HG03095 (cell line): ENCODE measurements around the gene ZNF764.

ENCODE experiments used
- ATAC-seq: cut with Tn5 transposase; IDR thresholded peaks from one replicate; pipeline ENCODE4 v1.9.1; 2021; ENCODE audit warnings: moderate library complexity; ENCODE audit not compliant: unreplicated experiment

The ZNF764 gene

GRCh38 chr16:30570636-30571444, 12.7 kb upstream of the ZNF764 start:
- no peak for ATAC-seq

DNA sequence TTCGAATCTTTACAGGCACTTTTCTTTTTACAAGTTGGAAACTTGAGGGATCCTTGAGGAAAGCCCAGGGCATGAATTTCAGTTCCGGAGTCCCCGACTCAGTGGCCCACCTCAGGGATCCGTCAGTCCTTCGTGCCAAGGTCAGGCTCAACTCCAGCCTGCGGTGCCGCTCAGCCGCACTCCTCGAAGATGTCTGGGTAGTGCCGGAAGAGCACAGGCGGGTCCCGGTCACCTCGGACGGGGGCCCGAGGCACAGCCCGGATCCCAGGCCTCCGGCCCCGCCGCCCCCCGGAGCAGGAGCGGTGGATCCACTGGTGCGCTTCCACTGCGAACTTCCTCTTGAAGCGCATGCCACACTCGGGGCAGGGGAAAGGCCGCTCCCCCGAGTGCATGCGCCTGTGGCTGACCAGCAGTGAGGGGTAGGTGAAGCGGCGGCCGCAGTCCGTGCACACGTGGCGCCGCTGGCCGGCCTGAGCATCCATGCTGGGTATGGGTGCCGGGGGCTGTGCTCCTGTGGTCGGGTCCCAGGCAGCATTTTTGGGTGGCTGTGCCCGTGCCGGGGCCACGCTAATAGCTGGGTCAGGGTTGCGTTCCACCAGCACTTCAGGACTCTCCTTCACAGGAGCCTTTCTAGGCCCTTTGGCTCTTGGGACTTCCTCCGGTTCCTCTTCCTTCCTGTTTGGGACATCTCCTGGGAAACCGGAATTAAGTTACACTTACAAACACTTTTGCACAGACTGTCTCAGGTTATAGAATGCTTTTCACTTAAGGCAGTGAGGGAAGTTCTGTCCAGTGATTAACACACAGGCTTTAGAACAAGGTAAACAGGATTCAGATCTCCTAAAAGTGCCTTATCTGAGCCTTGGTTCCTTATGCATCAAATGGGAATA, 11.8 kb upstream of the ZNF764 start:
- ATAC-seq, result no peak

GRCh38 chr16:30569281-30569680, 11.1 kb upstream of the ZNF764 start:
- no peak for ATAC-seq

DNA sequence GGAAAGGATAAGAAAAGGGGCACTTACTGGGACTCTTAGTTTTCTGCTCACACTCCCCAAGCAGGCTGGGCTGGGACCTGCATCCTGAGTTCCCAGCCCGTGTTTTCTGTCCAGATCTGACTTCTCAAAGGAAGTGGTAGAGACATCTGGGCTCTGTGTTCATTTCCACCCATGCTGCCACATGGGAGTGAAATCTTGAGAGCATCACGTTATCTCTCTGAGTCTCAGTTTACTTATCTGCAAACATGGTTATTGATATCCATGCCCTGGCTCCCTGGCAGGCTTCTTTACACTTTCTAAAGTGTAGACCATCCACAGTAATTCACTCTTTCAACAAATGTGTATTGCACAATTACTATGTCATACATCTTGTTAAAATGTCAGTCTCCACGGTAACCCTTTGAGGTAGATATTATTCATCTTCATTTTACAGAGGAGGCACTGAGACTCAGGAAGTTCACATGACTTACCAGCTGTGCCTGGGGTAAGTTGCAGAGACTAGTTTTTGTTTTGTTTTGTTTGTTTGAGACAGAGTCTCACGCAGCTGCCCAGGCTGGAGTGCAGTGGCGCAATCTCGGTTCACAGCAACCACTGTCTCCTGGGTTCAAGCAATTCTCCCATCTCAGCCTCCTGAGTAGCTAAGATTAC, 9.9 kb upstream of the ZNF764 start:
- peak; percentile 33 for ATAC-seq

GRCh38 chr16:30567160-30567990, 9.2 kb upstream of the ZNF764 start:
- no peak for ATAC-seq

- ATAC-seq, result no peak
Measured at GRCh38 chr16:30566531-30566930, 8.4 kb upstream of the ZNF764 start.

DNA sequence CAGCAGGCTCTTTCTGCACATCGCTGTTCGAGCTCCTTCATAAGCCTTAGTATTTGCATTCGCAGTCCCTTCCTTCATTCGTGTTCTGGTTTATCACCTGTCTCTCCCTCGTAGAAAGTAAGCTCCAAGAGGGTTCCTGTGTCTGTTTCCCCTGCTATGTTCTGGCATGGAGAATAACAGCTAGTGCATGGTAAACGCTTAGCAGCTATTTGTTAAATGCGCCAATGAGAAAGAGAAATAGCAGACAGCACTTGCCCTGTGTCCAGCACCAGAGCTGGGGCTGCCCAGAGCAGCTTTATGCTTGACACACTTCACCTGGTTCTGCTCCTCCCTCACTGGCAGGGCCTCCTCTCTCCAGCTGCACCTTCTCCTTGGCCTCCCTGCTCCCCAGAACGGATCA, 7.8 kb upstream of the ZNF764 start:
- no peak for ATAC-seq

DNA sequence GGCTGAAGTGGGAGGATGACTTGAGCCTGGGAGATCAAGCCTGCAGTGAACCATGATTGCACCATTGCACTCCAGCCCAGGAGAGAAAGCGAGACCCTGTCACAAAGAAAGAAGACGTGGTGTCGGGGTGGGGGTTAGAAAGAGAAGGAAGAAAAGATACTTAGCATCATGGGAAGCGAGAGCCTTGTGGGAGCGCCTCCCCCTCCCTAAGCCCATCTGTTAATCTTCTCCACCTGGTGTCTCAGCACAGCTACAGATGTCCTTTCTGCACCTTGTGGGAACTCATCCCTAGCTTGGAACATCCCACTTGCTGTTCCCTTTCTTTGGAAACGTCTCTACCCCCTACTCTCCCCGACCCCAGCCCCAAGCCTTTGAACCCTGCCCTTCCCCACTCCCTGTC, 7.4 kb upstream of the ZNF764 start:
- no peak for ATAC-seq

DNA sequence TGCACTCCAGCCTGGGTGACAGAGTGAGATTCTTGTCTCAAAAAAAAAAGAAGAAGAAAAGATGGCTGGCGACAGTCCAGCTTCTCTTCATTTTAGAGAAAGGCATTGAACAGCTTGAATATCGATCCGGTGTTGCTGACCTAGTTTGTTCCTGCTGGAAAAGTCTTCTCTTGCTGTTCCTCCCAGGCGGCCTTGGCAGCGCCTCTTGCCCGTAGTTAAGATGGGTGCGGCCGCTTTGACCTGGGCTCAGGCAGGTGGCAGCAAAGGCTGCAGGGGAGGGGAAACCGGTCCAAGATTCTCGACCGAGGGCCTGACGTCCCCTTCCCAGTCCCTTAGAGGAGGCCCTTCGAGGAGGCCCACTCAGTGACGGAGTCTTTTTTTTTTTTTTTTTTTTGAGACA, 3.8 kb upstream of the ZNF764 start:
- ATAC-seq, result no peak

GRCh38 chr16:30561089-30561816, 3.1 kb upstream of the ZNF764 start:
- no peak for ATAC-seq

DNA sequence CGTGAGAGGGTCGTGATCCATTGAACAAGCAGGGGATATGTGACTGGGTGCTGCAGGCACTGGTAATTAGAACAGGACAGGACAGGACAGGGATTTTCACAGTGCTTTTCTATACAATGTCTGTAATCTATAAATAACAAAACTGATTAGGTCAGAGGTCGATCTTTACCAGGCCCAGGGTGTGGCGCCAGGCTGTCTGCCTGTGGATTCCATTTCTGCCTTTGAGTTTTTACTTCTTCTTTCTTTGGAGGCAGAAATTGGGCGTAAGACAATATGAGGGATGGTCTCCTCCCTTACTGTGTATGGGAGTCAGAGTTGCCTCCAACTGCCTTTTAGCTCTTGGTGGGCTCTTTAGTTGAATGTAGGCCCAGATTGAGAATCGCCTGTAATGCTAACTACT, 1.5 kb upstream of the ZNF764 start:
- no peak for ATAC-seq

- no peak for ATAC-seq
Measured at GRCh38 chr16:30558789-30559377, 709 bp upstream of the ZNF764 start.

- no peak for ATAC-seq
Measured at GRCh38 chr16:30557707-30557956, 542 bp downstream of the ZNF764 start.

- no peak for ATAC-seq
Measured at GRCh38 chr16:30556125-30556473, 2.1 kb downstream of the ZNF764 start.

GRCh38 chr16:30555315-30556124, 2.7 kb downstream of the ZNF764 start:
- no peak for ATAC-seq

GRCh38 chr16:30554557-30555314, 3.4 kb downstream of the ZNF764 start:
- no peak for ATAC-seq

DNA sequence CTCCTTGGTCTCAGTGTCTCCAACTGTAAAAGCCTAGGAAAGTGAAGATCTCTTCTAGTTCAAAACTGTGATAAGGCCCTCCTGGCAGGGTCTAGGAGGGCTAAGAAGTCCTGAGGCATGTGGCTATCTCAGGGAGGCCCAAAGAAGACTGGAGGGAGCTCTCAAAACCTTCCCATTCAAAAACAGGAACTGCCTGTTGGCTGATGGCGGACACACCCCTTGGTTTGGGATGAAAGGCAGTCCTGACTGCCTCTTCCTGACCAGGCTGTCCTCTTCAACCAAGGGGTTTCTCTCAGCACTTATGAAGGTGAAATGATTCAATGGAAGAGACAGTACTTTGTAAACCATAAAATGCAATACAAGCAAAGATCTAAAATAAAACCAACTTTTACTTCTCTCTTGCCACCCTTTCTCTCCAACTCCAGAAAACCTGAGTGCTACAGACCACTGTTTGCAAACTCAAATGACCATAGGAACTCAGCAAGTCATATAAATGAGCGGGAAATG, 4.7 kb downstream of the ZNF764 start:
- ATAC-seq, result no peak

DNA sequence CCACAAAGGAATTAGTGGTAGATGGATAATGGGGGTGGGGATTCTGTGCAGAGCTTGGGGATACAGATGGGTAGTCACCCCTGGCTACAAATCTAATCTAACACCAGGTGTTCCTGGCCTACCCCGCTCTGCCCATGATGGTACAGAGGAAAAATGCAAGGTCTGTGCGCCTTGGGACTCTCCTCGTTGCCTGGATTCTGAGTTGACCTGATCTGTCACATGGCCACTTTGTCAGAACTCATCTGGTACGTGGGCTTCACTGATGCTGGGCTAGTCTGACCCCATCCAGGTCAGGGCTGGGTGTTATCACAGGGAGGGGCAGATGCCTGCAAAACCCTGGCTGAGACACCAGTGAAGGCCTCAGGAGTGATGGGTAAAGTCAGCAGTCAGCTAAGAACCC, 5.2 kb downstream of the ZNF764 start:
- ATAC-seq, result no peak
